G401 (cell line): ENCODE results near the gene MYO1H. TPM values are rescaled to one million over a fixed set of nuclear protein-coding genes. Genes with fewer than 3 reads are reported as not detected.

Source experiments
- DNase-seq: peaks from one replicate; pipeline ENCODE4 v3.0.0-alpha.2; 2015; ENCODE audit warnings: low spot score
- in situ Hi-C: cut with HindIII; loops from 2 replicates; pipeline ENCODE4 v1.10.0; 2016; ENCODE audit warnings: low sequenced_read_pairs, mixed read lengths
- total RNA-seq: library from RNA; depleted of rRNA; stranded (reverse); fragments of >200 nt; shearing (Covaris generic); gene quantifications from 2 replicates; pipeline ENCODE4 v1.2.3, GENCODE V29; 2014

MYO1H gene
- total RNA-seq, 1 experiment from 2014 or later: not detected

GRCh38 chr12:109336593-109336992 lies 11.1 kb upstream of the MYO1H start:
- in situ Hi-C loops: no loop called here
- no peak for DNase-seq

DNA sequence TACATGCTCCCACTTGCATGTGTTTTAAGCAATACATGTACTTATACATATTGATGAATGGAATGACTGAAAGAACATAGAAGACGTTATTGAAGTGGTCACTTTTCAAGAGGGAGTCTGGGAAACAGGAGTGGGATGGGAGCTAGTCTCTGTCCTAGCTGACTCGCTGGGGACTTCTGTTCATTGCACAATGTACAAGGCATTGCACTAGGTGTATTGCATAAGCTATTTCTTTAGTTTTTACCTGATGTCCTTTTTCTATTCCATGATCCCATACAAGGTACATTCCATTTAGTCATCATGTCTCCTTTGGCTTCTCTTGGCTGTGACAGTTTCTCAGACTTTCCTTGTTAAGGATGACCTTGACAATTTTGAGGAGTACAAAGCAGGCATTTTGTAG lies 4.0 kb upstream of the MYO1H start:
- in situ Hi-C loops: no loop called here

DNA sequence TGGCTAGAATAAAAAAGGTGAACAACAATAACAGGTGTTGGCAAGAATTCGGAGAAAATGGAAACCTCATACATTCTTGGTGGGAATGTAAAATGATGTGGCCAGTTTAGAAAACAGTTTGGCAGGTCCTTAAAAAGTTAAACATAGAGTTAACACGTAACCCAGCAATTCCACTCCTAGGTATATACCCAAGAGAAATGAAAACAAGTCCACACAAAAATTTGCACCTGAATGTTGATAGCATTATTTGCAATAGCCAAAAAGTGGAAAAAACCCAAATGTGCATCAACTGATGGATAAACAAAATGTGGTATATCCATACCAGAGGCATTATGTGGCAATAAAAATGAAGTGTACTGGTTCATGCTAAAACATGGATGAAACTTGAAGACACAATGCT lies 2.3 kb upstream of the MYO1H start:
- in situ Hi-C loops: no loop called here
- no peak for DNase-seq

More for the DNA sequence above, 4.0 kb upstream of the MYO1H start:
- no peak for DNase-seq

DNA sequence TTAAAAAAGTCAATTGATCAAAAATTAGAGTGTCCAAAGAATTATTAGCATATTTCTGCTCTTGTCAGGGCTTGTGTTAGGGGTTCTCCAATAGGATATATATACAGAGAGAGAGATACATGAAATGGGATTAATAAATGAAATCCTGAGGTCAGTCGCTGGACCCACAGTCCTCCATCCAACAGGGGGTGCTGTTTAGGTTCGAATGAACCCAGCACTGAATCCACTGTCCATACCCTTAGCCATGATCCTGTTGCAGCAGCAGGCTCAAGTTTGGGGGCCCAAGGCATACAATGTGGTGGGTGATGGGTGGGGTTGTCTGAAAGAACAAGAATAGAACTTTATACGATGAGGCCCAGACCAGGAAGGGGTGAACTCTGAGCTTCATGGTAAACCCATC lies 780 bp upstream of the MYO1H start:
- in situ Hi-C loops: no loop called here
- no peak for DNase-seq

GRCh38 chr12:109352184-109352583 lies 4.5 kb downstream of the MYO1H start:
- in situ Hi-C loops: no loop called here
- no peak for DNase-seq

DNA sequence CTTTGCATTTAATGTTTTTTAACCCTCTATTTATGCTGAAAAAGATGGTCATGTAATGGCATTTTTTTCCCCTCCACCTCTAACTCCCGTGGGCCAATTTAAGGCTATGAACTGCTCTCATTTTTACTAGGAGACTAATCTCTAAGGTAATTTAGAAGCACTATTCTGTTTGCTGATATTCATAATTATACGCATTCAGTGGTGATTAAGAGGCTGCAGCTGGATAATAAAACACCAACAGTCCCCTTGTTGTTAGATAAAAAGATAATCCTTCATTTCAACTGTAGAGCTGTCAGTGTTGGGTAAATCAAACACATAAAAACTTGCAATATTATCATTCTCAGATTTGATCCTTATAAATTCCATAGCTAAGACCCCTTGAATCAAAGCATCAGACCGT lies 8.9 kb downstream of the MYO1H start:
- DNase-seq: no peak
- in situ Hi-C loops: no loop called here

DNA sequence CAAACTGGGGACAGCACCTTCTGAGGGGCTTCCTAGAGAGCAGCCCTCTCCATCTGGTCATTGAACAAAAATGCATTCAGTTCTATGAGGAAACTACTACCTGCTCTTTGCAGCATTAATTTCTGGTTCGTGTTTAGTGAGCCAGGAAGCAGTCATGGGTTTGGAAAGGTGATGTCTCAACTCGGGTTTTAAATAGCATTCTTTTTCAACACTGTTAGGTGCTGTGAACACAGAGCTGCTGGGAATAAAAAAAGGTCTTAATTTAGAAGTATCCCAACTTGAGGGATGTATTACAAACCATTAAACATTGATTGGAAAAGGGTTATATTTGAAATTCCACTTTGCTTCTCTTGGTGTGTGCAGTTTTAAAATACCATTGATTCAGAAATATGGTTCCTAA lies 9.3 kb downstream of the MYO1H start:
- no peak for DNase-seq
- in situ Hi-C loops: no loop called here

DNA sequence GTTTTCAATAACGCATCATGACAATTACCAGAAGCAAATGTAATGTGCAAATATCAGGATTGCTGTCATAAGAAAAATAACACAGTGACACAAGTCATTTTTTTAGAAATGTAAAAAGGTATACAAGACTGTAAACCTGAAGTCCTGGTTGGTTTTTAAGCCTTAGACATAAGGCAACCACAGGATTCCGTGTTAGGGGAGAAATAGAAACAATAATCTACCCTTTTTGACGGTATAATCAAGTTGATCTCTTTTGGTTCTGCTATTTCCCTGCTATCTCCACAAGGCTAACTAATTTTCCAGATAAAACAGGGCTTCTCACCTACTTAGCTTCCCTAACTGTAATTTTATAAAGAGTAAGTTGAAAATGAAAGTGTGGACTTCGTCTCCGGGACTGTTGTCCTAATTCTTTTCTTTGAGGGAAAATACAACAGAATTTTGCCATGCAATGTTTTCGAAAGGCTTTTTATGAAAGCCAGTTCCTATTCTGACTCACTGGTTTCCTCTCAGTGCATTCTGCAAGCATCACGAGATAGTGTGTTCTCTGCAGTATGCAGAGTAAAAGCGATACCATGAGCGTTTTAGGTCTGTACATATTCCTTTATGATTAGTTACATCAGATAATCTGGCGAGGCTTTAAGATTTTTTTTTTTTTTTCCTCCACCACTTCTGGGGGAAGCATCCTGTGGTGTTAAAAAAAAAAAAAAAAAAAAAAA lies 10.6 kb downstream of the MYO1H start:
- in situ Hi-C loops: no loop called here
- no peak for DNase-seq

DNA sequence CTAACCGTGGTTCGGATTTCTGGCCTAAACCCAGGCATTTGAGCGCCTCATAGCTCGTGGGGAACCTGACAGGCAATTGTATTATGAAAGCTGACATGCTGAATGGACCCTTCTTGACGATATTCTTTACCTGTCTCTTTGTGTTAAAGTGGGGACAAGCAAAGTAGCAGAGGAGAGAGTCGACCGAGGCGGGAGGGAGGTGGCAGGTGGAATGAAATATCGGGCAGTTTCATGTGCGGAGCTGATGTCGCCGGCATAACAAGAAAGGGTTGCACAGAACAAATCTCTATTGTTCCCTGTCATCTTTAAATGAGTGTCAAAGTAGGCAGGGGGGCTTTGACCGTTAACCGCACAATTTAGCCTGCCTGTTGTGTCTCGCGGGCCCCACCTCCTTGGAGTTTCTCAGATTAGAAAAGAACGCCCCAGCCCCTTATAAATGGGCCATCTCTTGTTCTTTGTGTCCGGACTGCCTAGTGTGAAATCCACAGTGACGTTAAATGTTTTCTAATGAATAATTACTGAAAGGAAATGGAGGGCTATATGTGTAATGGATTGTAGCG lies 11.5 kb downstream of the MYO1H start:
- in situ Hi-C loops: no loop called here
- no peak for DNase-seq

DNA sequence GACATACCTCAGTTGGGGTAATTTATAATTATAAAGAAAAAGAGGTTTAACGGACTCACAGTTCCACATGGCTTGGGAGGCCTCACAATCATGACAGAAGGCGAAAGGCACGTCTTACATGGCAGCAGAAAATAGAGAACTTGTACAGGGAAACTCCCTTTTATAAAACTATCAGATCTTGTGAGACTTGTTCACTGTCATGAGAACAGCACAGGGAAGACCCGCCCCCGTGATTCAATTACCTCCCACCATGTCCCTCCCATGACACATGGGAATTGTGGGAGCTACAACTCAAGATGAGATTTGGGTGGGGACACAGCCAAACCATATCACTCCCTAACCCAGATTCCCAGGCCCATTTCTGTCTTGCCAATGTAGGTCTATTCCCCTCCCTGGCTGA lies 22.1 kb downstream of the MYO1H start:
- DNase-seq: no peak
- in situ Hi-C loops: no loop called here

DNA sequence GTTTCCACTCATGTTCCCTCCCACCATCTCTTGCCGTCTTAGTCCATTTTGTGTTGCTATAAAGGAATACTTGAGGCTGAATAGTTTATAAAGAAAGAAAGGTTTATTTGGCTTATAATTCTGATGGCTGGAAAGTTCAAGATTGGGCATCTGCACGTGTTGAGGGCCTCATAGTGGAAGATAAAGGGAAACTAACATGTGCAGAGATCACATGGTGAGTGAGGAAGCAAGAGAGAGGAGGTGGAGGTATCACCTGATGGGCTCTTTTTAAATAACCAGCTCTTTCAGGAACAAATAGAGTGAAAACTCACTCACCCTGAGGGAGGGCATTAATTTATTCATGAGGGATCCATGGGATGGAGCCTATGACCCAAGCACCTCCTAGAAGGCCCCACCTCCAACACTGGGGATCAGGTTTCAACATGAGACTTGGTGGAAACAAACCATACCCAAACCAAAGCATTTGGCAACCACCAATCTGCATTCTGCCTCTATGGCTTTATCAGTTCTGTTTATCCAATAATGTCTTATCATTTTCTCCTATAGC lies 29.5 kb downstream of the MYO1H start:
- in situ Hi-C loops: no loop called here
- DNase-seq: no peak

GRCh38 chr12:109378569-109378968 lies 30.9 kb downstream of the MYO1H start:
- in situ Hi-C loops: no loop called here
- DNase-seq: no peak

- no peak for DNase-seq
- in situ Hi-C loops: no loop called here
Measured at GRCh38 chr12:109382031-109382430, 34.3 kb downstream of the MYO1H start.

GRCh38 chr12:109383240-109383639 lies 35.5 kb downstream of the MYO1H start:
- in situ Hi-C loops: no loop called here
- no peak for DNase-seq

GRCh38 chr12:109385339-109386058 lies 37.8 kb downstream of the MYO1H start:
- DNase-seq: peak; percentile 66
- in situ Hi-C loops: no loop called here

DNA sequence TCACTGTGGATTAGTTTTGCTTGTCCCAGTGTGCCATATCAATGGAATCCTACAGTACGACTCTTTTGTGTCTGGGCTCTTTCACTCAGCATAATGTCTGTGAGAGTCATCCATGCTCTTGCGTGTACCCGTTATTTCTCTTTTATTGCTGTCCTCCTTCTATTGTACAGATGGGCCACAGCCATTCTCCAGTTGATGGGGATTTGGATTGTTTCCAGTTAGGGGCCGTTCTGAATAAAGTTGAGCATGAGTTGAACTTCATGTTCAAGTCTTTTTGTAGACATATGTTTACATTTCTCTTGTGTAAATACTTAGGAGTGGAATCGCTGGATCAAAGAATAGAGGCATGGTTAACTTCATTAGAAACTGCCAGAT lies 38.3 kb downstream of the MYO1H start:
- no peak for DNase-seq
- in situ Hi-C loops: no loop called here

- peak; percentile 26 for DNase-seq
Measured at GRCh38 chr12:109387425-109388166, 39.9 kb downstream of the MYO1H start.

DNA sequence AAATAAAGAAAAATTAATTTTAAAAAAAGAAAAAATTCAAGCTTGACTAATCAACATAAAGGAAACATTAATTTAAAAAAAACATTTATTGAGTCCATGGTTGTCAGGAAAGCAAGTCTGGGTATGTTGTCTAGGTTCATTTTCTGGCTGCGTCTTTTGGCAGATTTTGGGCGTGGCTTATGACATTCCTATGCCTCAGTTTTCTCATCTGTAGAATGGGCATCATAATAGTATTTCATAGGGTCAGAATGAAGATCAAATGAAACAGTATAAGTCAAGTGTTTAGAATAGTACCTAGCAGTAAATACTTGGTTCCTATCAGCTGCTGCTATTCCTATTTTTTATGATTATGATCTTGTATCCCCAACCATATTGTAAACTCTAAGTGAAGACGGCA lies 40.5 kb downstream of the MYO1H start:
- DNase-seq: no peak
- in situ Hi-C loops: no loop called here

More at GRCh38 chr12:109387425-109388166, 39.9 kb downstream of the MYO1H start:
- in situ Hi-C loops: no loop called here

GRCh38 chr12:109389146-109389545 lies 41.4 kb downstream of the MYO1H start:
- in situ Hi-C loops: no loop called here
- DNase-seq: no peak
